ENCODE data around the gene STK39. TPM values are rescaled to one million over a fixed set of nuclear protein-coding genes. Genes with fewer than 3 reads are reported as not detected.

The STK39 gene
- polyA plus RNA-seq (10.5 to 20.7 TPM (median 14.0 TPM) in 3 replicates), polyA minus RNA-seq (4.3 to 12.8 TPM (median 5.0 TPM) in 3 replicates)
- polyA plus RNA-seq (2011; ENCODE audit: low read depth), result 7.3 TPM
- 10.2 and 15.7 TPM in 2 replicates for polyA plus RNA-seq (2011; cell fraction: cytosol; rRNA removed)
- 8.6 and 11.3 TPM in 2 replicates for polyA plus RNA-seq (2011; cell fraction: nucleus; rRNA removed)
- 11.1 and 16.7 TPM in 2 replicates for polyA plus RNA-seq (2012; ENCODE audit: low replicate concordance)
- polyA minus RNA-seq (2011; cell fraction: cytosol; rRNA and poly(A)+ RNA removed), result 6.3 TPM
- polyA minus RNA-seq (2011; cell fraction: nucleus; rRNA and poly(A)+ RNA removed), result 7.0 and 15.6 TPM in 2 replicates

- TF ChIP-seq CTCF (optimal IDR thresholded peaks at IDR 0.05 in 1 of 3, IDR thresholded peaks at IDR 0.05 in 1 of 3, conservative IDR thresholded peaks at IDR 0.05 in 1 of 3; ENCODE audit: extremely low read depth in 1 of 3, insufficient read depth in 2 of 3, low read length in 3 of 3) (no peak), EZH2 (IDR thresholded peaks at IDR 0.05; ENCODE audit: low read length) (no peak)
- H3K9me1 ChIP-seq (ENCODE audit: control insufficient read depth, extremely low read depth, insufficient read depth, low read length), result no peaks in the 10 kb centered on the region
- H3K9ac ChIP-seq (ENCODE audit: control insufficient read depth, extremely low read depth, insufficient read depth, low read length), result peak within 1 kb of the TSS; percentile 65
- H3K27ac ChIP-seq (ENCODE audit: control insufficient read depth, insufficient read depth, low read length), result peak within 1 kb of the TSS; percentile 50
- H2AFZ ChIP-seq (ENCODE audit: control insufficient read depth, low read length), result peak within 1 kb of the TSS; percentile 92
- H3K4me2 ChIP-seq (ENCODE audit: control insufficient read depth, extremely low read depth, insufficient read depth, low read depth, low read length), result peak within 1 kb of the TSS; percentile 96
- peaks cover 31% of the 10 kb centered on the region for H3K4me1 ChIP-seq (ENCODE audit: control insufficient read depth, extremely low read depth, insufficient read depth, low read length)
- no peak for DNase-seq (ENCODE audit: low read depth, low spot score)
- H3K4me3 ChIP-seq (ENCODE audit: control insufficient read depth in 2 of 3, extremely low read depth in 1 of 3, insufficient read depth in 2 of 3, low read depth in 1 of 3, low read length in 3 of 3), result peak within 1 kb of the TSS; percentile 64 to 88 (median 81)
- no peak for FAIRE-seq
- dilution Hi-C loops (cut with MboI; ENCODE audit: extremely low pct_ligation_motif_present, low sequenced_read_pairs), result no loop called here
- no peaks in the 10 kb centered on the region for H3K27me3 ChIP-seq (ENCODE audit: control insufficient read depth, extremely low read depth, insufficient read depth, low read length)
- H3K9me3 ChIP-seq (ENCODE audit: control insufficient read depth, low read depth, low read length), result no peaks in the 10 kb centered on the region
- H3K36me3 ChIP-seq (ENCODE audit: control insufficient read depth in 2 of 2, extremely low read depth in 1 of 2, insufficient read depth in 2 of 2, low read length in 2 of 2), result no peaks in the 10 kb centered on the region
- H3K79me2 ChIP-seq (ENCODE audit: control insufficient read depth, insufficient read depth, low read length), result peaks cover 26% of the 10 kb centered on the region
- H4K20me1 ChIP-seq (ENCODE audit: control insufficient read depth, extremely low read depth, insufficient read depth, low read length), result no peaks in the 10 kb centered on the region
These were observed at the start of gene STK39 for GRCh38 chr2:168247341-168248261. Gene STK39, minus strand, starts transcription at chr2:168247595. Its CDS starts 160 bp downstream, at chr2:168247435.

GRCh38 chr2:168295051-168295450 lies 47.7 kb upstream of the STK39 start:
- H3K27ac ChIP-seq (ENCODE audit: control insufficient read depth, insufficient read depth, low read length), result no peak overlapping the region
- no peaks in the 10 kb centered on the region for H4K20me1 ChIP-seq (ENCODE audit: control insufficient read depth, extremely low read depth, insufficient read depth, low read length)
- H3K9ac ChIP-seq (ENCODE audit: control insufficient read depth, extremely low read depth, insufficient read depth, low read length), result no peak overlapping the region
- no peak overlapping the region for H3K4me3 ChIP-seq (ENCODE audit: control insufficient read depth in 2 of 3, extremely low read depth in 1 of 3, insufficient read depth in 2 of 3, low read depth in 1 of 3, low read length in 3 of 3)
- no peaks in the 10 kb centered on the region for H3K9me3 ChIP-seq (ENCODE audit: control insufficient read depth, low read depth, low read length)
- H3K9me1 ChIP-seq (ENCODE audit: control insufficient read depth, extremely low read depth, insufficient read depth, low read length), result no peaks in the 10 kb centered on the region
- dilution Hi-C loops (cut with MboI; ENCODE audit: extremely low pct_ligation_motif_present, low sequenced_read_pairs), result no loop called here
- no peak overlapping the region for H3K4me2 ChIP-seq (ENCODE audit: control insufficient read depth, extremely low read depth, insufficient read depth, low read depth, low read length)
- TF ChIP-seq EZH2 (IDR thresholded peaks at IDR 0.05; ENCODE audit: low read length) (no peak), CTCF (optimal IDR thresholded peaks at IDR 0.05 in 1 of 3, IDR thresholded peaks at IDR 0.05 in 1 of 3, conservative IDR thresholded peaks at IDR 0.05 in 1 of 3; ENCODE audit: extremely low read depth in 1 of 3, insufficient read depth in 2 of 3, low read length in 3 of 3) (no peak)
- H3K27me3 ChIP-seq (ENCODE audit: control insufficient read depth, extremely low read depth, insufficient read depth, low read length), result no peaks in the 10 kb centered on the region
- FAIRE-seq, result no peak
- H3K4me1 ChIP-seq (ENCODE audit: control insufficient read depth, extremely low read depth, insufficient read depth, low read length), result no peaks in the 10 kb centered on the region
- no peaks in the 10 kb centered on the region for H3K36me3 ChIP-seq (ENCODE audit: control insufficient read depth in 2 of 2, extremely low read depth in 1 of 2, insufficient read depth in 2 of 2, low read length in 2 of 2)
- H2AFZ ChIP-seq (ENCODE audit: control insufficient read depth, low read length), result no peak overlapping the region
- no peaks in the 10 kb centered on the region for H3K79me2 ChIP-seq (ENCODE audit: control insufficient read depth, insufficient read depth, low read length)
- DNase-seq (ENCODE audit: low read depth, low spot score), result no peak
